IPS DF 4.7 (cell line): ENCODE measurements around the gene DDIT4.

ENCODE experiments used
- DNase-seq: peaks from one replicate; pipeline ENCODE4 v3.0.0-alpha.2; 2013; ENCODE audit warnings: low spot score; ENCODE audit errors: extremely low read depth

Gene DDIT4

GRCh38 chr10:72316386-72316700 lies 42.6 kb downstream of the DDIT4 start:
- no peak for DNase-seq

- no peak for DNase-seq
Measured at GRCh38 chr10:72316748-72317435, 43.2 kb downstream of the DDIT4 start.

DNA sequence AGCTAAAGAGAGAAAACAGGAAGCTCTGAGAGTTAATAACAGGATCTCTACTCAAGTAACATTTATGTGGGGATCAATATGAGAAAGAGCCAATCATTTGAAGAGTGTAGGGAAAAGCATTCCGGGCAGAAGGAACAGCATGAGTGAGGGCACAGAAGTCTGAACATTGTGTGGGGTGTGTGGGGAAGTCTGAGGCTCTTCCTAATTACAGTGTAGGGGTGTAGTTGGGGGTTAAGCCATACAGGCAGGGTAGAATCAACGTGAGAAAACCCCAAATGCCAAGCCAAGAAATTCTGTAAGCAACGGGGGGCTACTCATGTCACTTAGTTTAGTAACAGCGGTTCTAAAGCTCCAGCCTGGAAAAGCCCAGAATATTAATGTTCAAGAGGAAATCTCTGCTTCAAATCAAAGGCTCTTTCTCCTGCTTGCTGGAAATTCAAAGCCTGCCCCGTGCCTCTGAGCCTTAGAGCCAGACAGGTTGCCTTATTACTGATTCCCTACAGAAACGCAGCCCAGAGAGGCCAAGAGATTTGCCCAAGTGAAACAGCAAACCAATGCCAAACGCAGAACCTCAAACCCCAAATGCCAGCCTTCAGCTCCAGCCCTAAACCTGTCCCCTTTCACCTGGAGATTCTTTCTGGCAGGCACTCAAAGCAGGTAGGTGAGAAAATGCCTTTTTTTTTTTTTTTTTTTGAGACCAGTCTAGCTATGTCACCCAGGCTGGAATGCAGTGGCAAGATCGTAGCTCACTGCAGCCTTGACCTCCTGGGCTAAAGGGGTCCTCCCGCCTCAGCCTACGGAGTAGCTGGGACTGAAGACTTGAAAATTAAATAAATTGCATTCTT lies 44.9 kb downstream of the DDIT4 start:
- no peak for DNase-seq

- no peak for DNase-seq
Measured at GRCh38 chr10:72319416-72320254, 45.9 kb downstream of the DDIT4 start.

- no peak for DNase-seq
Measured at GRCh38 chr10:72320676-72321247, 47.0 kb downstream of the DDIT4 start.

DNA sequence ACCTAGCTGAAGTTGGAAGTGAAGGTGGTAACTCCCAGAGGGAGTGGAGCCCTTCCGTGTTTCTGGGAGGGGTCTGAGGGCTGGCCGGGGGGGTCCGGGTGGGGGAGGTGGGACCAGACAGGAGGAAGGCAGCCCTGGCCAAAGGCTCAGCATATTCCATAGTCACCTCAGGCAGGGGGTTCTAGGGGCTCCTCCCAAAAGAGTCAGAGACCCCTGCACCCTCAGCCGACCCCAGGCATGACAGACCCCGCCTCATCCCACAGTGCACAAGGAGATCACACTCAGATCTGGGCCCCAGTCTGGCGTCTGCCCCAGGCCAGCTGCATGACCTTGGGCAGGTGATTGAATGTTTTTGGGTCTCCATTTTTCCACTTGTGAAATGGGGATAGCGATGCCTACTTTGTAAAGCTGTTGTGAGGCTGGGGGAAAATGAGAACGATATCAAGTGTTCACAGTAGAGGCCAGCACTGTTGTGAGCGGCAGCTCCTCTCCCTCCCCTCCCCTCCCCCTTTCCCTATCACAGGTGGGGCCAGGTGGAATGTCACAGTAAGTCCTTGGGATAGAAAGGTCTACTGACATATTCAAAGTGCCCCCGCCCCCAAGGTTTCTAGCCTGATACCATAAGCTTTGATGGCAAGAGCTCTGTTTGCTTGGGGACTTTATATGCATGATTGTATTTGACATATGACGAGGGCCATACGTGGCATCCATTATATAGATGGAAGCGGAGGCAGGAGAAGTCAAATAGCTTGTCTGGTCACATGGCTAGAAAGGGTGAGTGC lies 47.7 kb downstream of the DDIT4 start:
- no peak for DNase-seq

DNA sequence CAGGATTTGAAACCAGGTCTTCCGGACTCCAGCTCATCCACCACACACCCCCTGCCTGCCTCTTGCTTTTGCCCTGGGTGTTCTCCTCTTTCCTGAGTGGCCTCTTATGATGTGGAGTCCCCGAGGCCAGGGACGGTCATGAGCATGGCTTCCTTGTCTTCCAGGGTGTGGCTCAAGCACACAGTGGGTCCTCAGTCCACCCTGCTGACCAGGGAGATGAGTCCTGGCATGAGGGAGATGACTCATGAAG lies 48.2 kb downstream of the DDIT4 start:
- no peak for DNase-seq

DNA sequence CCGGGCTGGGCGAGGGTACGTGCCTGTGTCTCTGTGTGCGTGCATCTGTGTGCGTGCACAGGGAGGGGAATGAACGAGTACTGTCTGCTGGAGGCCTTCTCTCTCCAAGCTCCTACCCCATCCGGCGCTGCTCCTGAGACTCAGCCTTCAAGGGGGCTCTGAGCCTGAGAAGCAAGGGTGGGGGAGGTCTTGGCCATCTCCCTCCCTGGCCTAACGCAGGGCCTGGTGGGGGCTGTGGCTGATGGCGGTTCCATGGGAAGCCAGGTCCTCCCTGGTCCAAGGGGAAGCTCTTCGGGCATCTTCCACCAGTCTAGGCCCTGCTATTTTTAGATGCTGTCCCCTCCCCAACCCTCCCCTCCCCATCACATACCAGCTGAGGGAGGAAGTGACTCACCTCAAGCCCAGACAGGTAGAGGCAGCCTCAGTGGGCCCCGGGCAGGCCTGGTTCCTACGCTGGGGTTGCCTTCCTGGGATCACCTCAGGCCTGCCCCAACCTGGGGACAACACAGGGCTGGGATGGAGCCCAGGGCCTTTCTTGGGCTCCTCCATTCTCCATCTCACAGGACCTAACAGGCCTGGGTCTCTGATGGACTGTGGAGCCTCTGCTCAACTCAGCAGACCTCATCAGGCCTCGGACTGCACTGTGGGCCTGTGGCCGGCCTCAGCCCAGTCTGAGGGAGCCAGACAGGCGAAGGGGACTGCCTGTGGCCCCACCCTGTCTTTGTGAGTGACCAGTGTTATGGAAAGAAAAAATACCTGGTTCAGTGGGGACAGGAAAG lies 48.7 kb downstream of the DDIT4 start:
- no peak for DNase-seq

DNA sequence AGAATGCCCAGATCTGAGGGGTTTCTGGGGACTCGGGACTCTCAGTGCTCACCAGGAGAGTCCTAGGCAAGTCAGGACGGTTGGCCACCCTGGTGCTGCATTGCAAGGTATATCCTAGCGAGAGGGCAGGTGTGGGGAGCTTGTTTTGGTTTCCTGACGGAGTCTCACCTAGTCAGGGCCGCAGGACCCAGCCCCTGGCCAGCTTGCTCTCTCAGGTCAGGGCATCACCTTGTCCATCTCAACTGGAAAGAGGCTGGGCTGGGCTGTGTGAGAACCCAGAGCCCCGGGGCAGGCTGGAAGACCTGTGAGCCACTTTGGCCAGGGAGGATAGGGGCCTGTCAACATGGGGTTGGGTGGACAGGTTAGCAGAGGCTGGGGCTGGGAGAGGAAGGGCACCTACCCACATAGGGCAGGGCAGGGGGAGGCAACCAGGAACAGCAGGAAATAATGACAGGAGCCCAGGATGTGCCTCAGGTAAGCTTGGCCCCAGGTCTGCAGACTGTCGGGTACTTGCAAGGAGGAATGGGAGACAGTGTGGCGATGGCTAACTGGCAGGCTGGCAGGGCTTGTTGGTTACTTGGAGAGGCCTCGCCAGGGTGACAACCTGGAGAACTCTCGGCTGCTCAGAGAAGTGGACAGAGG lies 49.5 kb downstream of the DDIT4 start:
- no peak for DNase-seq

- no peak for DNase-seq
Measured at GRCh38 chr10:72323771-72324191, 50.1 kb downstream of the DDIT4 start.
